Endothelial cell of umbilical vein (primary cell): ENCODE results near the gene CERS3. TPM values are rescaled to one million over a fixed set of nuclear protein-coding genes. Genes with fewer than 3 reads are reported as not detected.

Experiments
- BruUV-seq: library from RNA; stranded (reverse); fragments of 400-500 nt; replicated peaks from 2 replicates; lab custom pipeline; 2021; lab: Mats Ljungman, UMichigan
- CTCF ChIA-PET: fragments of 300-600, 350-600 bp; sonication (Branson Sonifier 250); formaldehyde crosslinking; loops from one replicate; lab custom pipeline; 2021; ENCODE audit warnings: antibody characterized with exemption, inconsistent platforms; lab: Charles Lee
- POLR2A ChIA-PET: fragments of 300-600, 350-600 bp; sonication (Branson Sonifier 250); formaldehyde crosslinking; loops from one replicate; lab custom pipeline; 2021; ENCODE audit warnings: antibody characterized with exemption, inconsistent platforms; lab: Charles Lee
- DNase-seq: peaks from one replicate; pipeline ENCODE4 v3.0.0-alpha.2; 2011; ENCODE audit warnings: low read depth, low spot score
- FAIRE-seq: peaks from 2 replicates; lab custom pipeline; 2011; peaks lifted over from hg19 to GRCh38; lab: Jason Lieb, UNC
- H2AFZ ChIP-seq: 2 replicates; pipeline ENCODE4 v1.6.0; 2012; ENCODE audit warnings: low read depth, low read length, control low read depth, inconsistent platforms
- H3K27ac ChIP-seq: 2 replicates; pipeline ENCODE4 v1.5.1; 2011; ENCODE audit warnings: low read depth, mild to moderate bottlenecking, control low read depth, low read length, moderate library complexity; ENCODE audit not compliant: insufficient read depth
- H3K27me3 ChIP-seq, 2 experiments: 2 replicates each; pipeline versions ENCODE4 v1.6.0 to v1.6.1; 2011; ENCODE audit warnings: low read length in 2 of 2, mixed read lengths in 1 of 2; ENCODE audit not compliant: control insufficient read depth in 2 of 2, insufficient read depth in 2 of 2
- H3K36me3 ChIP-seq, 2 experiments: 2 replicates in 1 of 2; 3 replicates in 1 of 2; pipeline ENCODE4 v1.5.1; 2011; ENCODE audit warnings: low read length in 2 of 2, mild to moderate bottlenecking in 1 of 2, moderate library complexity in 1 of 2; ENCODE audit not compliant: control insufficient read depth in 2 of 2, insufficient read depth in 2 of 2; ENCODE audit errors: extremely low read depth in 1 of 2
- H3K4me1 ChIP-seq: 3 replicates; pipeline ENCODE4 v1.5.1; 2011; ENCODE audit warnings: mild to moderate bottlenecking, low read length; ENCODE audit not compliant: control insufficient read depth, insufficient read depth; ENCODE audit errors: extremely low read depth
- H3K4me2 ChIP-seq: 2 replicates; pipeline ENCODE4 v1.6.1; 2011; ENCODE audit warnings: low read length, control low read depth, mixed read lengths; ENCODE audit not compliant: insufficient read depth
- H3K4me3 ChIP-seq, 3 experiments: fragments of 200-600 bp in 1 of 3; sonication (generic), shearing (Covaris generic) in 1 of 3; replicated peaks in 1 of 3; 2 replicates each; pipeline ENCODE4 v1.5.1; 2011 to 2016; ENCODE audit warnings: control low read depth in 3 of 3, low read length in 3 of 3, mild to moderate bottlenecking in 2 of 3, inconsistent platforms in 1 of 3, low read depth in 1 of 3, moderate library complexity in 1 of 3; ENCODE audit not compliant: insufficient read depth in 1 of 3
- H3K79me2 ChIP-seq: 2 replicates; pipeline ENCODE4 v1.6.0; 2012; ENCODE audit warnings: low read length, inconsistent platforms; ENCODE audit not compliant: control insufficient read depth, insufficient read depth
- H3K9ac ChIP-seq: replicated peaks from 2 replicates; pipeline ENCODE3; 2011; ENCODE audit warnings: low read length, control low read depth; ENCODE audit not compliant: insufficient read depth; ENCODE audit errors: extremely low read depth
- H3K9me1 ChIP-seq: replicated peaks from 3 replicates; pipeline ENCODE4 v1.6.0; 2011; ENCODE audit warnings: mild to moderate bottlenecking, low read length; ENCODE audit not compliant: control insufficient read depth, insufficient read depth; ENCODE audit errors: extremely low read depth
- H3K9me3 ChIP-seq: replicated peaks from 2 replicates; pipeline ENCODE4 v1.5.1; 2012; ENCODE audit warnings: low read length, inconsistent platforms; ENCODE audit not compliant: control insufficient read depth, insufficient read depth
- H4K20me1 ChIP-seq: replicated peaks from 2 replicates; pipeline ENCODE3; 2011; ENCODE audit warnings: mild to moderate bottlenecking, low read length; ENCODE audit not compliant: control insufficient read depth, insufficient read depth; ENCODE audit errors: extremely low read depth
- EZH2 ChIP-seq: IDR thresholded peaks from 2 replicates; pipeline ENCODE4 v1.6.1; 2012; ENCODE audit warnings: borderline replicate concordance, low read depth, mild to moderate bottlenecking, moderate library complexity, low read length, inconsistent platforms; ENCODE audit not compliant: severe bottlenecking
- FOS ChIP-seq: IDR thresholded peaks from 2 replicates; pipeline ENCODE4 v1.6.1; 2011; ENCODE audit warnings: mild to moderate bottlenecking, low read length, moderate library complexity, borderline replicate concordance; ENCODE audit not compliant: insufficient read depth
- GATA2 ChIP-seq: IDR thresholded peaks from 2 replicates; pipeline ENCODE4 v1.7.0; 2011; ENCODE audit warnings: low read depth, mild to moderate bottlenecking, moderate library complexity, mixed read lengths, low read length; ENCODE audit not compliant: insufficient read length, insufficient read depth
- JUN ChIP-seq: IDR thresholded peaks from 2 replicates; pipeline ENCODE4 v1.6.1; 2011; ENCODE audit warnings: borderline replicate concordance, low read depth; ENCODE audit not compliant: insufficient read length, insufficient read depth
- MYC ChIP-seq: IDR thresholded peaks from one replicate; pipeline ENCODE4 v1.6.1; 2011; ENCODE audit warnings: mild to moderate bottlenecking, low read depth, low read length
- POLR2A ChIP-seq: IDR thresholded peaks from 2 replicates; pipeline ENCODE4 v1.6.1; 2012; ENCODE audit warnings: low read depth, mild to moderate bottlenecking, control low read depth, low read length
- POLR2AphosphoS5 ChIP-seq: IDR thresholded peaks from 2 replicates; pipeline ENCODE4 v1.6.1; 2012; ENCODE audit warnings: low read depth, mild to moderate bottlenecking, control low read depth, low read length, moderate library complexity; ENCODE audit not compliant: insufficient read depth
- dilution Hi-C: fragments of 300-500 bp; cut with MboI; formaldehyde crosslinking; loops from one replicate; pipeline ENCODE4 v1.15.0; 2019; ENCODE audit warnings: low sequenced_read_pairs; ENCODE audit not compliant: extremely low pct_ligation_motif_present
- intact Hi-C: fragments of 100-400 bp; cut with micrococcal nuclease; formaldehyde crosslinking; loops from one replicate; pipeline ENCODE4 v1.10.0; 2022
- polyA plus RNA-seq, 4 experiments: library from polyadenylated mRNA; depleted of rRNA in 3 of 4; stranded (reverse) in 3 of 4; unstranded in 1 of 4; fragments of >200 nt; gene quantifications; 2 replicates each; pipeline versions ENCODE4 v1.2.1 to v1.2.3, GENCODE V29; 2011 to 2012; ENCODE audit warnings: missing spikeins in 1 of 4
- total RNA-seq: library from RNA; stranded (reverse); gene quantifications from 2 replicates; pipeline ENCODE4 v1.2.3, GENCODE V29; 2021
- TF ChIP-seq, protein P1 (sequence below), 2 donors: IDR thresholded peaks; 1 replicate in 1 of 2; 2 replicates in 1 of 2; pipeline ENCODE4 v1.5.1; 2011; ENCODE audit warnings: low read length in 2 of 2, mild to moderate bottlenecking in 2 of 2, moderate library complexity in 2 of 2, control low read depth in 1 of 2, inconsistent platforms in 1 of 2, low read depth in 1 of 2; ENCODE audit not compliant: insufficient read depth in 1 of 2; ENCODE audit errors: extremely low read depth in 1 of 2
- TF ChIP-seq, protein P2 (sequence below): IDR thresholded peaks from 2 replicates; pipeline ENCODE4 v1.6.1; 2011; ENCODE audit not compliant: insufficient read depth, insufficient read length

The CERS3 gene
- total and polyA plus RNA-seq, 2 donors (not counting 3 experiments of a cell fraction or from before 2014, with no cell fraction given): not detected

DNA sequence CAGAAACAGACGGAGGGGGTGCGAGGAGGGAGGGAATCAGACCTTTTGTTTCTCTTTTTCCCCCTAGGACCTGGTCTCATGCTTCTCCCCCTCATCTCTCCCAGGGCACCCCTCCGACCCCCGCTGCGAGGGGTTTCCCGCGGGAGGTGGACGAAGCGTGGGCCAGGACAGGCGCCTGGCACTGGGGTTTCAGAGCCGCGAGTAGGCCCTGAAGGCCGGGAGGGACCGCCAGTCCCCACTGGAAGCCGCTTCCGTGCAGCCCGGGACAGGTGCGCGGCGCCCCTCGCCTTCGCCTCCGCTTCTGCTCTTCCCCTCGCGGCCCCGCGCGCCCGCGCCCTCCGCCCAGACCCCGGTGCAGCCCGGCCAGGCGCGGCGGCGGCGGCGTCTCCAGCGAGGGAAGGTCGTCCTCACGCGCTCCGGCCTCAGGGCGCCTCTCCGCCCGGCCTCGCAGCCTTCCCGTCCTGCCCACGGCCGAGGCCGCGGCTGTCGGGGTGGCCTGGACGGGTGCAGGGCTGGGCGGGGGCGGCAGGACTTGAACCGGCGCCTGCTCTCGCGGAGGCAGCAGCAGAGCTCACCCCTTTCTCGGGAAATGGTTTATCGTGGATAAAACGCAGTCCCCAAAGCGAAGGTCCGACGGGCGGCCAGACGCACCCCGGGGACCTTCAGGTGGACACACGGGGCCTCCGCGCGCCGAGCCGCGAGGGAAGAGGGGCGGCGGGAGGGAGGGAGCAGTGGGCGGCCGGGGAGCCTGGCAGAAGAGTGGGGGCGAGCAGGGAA is 155.4 kb downstream of the CERS3 start:
- no peak overlapping the region for H3K4me3 ChIP-seq
- dilution Hi-C loops (no loop called here), intact Hi-C loops (no loop called here)
- DNase-seq (no peak), FAIRE-seq (no peak)
- no peak overlapping the region for H3K27ac ChIP-seq
- no TSS peak for BruUV-seq
- H3K27me3 ChIP-seq: peaks cover 0 to 2% of the 10 kb centered on the region in 2 experiments
- no peaks in the 10 kb centered on the region for H3K36me3 ChIP-seq
- no peak for TF ChIP-seq EZH2
- TF ChIP-seq JUN: no peak
- ChIA-PET CTCF (no interaction called here), POLR2A (no interaction called here)
- no peak overlapping the region for H3K9ac ChIP-seq
- H3K9me1 ChIP-seq: no peaks in the 10 kb centered on the region
- no peaks in the 10 kb centered on the region for H3K4me1 ChIP-seq
- H3K4me2 ChIP-seq: no peak overlapping the region
- no peak overlapping the region for H2AFZ ChIP-seq
- H4K20me1 ChIP-seq: no peaks in the 10 kb centered on the region
- no peaks in the 10 kb centered on the region for H3K9me3 ChIP-seq
- H3K79me2 ChIP-seq: no peaks in the 10 kb centered on the region

DNA sequence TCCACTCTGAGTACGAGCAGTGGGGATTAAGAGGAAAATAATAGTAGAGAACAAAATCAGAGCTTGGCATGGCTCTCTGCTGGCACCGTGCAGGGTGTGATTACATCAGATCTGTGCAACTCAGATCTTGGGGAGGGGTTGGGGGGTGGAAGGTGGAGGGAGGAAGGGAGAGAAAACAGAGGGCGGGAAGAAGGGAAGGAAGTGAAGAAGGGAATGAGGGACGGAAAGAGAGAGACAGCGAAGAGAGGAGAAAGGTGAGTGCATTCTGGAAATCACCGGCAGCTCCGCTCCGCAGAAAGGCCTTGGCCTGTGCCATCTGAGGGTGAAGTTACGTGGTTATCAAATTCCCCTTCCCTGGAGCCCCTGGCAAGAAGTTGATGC is 156.0 kb downstream of the CERS3 start:
- ChIA-PET CTCF (no interaction called here), POLR2A (no interaction called here)
- FAIRE-seq (no peak), DNase-seq (no peak)
- H4K20me1 ChIP-seq: no peaks in the 10 kb centered on the region
- no peak overlapping the region for H3K4me2 ChIP-seq
- intact Hi-C loops: no loop called here
- no peaks in the 10 kb centered on the region for H3K9me3 ChIP-seq
- no peak overlapping the region for H2AFZ ChIP-seq
- dilution Hi-C loops: no loop called here
- TF ChIP-seq EZH2 (no peak), POLR2A (no peak), MYC (no peak), GATA2 (no peak), JUN (no peak), FOS (no peak), POLR2AphosphoS5 (no peak)
- TF ChIP-seq, protein P1, sequence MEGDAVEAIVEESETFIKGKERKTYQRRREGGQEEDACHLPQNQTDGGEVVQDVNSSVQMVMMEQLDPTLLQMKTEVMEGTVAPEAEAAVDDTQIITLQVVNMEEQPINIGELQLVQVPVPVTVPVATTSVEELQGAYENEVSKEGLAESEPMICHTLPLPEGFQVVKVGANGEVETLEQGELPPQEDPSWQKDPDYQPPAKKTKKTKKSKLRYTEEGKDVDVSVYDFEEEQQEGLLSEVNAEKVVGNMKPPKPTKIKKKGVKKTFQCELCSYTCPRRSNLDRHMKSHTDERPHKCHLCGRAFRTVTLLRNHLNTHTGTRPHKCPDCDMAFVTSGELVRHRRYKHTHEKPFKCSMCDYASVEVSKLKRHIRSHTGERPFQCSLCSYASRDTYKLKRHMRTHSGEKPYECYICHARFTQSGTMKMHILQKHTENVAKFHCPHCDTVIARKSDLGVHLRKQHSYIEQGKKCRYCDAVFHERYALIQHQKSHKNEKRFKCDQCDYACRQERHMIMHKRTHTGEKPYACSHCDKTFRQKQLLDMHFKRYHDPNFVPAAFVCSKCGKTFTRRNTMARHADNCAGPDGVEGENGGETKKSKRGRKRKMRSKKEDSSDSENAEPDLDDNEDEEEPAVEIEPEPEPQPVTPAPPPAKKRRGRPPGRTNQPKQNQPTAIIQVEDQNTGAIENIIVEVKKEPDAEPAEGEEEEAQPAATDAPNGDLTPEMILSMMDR (IDR thresholded peaks at IDR 0.05; ENCODE audit: extremely low read depth in 1 of 2, insufficient read depth in 1 of 2, low read depth in 1 of 2, low read length in 2 of 2): no peak
- TF ChIP-seq, protein P2, sequence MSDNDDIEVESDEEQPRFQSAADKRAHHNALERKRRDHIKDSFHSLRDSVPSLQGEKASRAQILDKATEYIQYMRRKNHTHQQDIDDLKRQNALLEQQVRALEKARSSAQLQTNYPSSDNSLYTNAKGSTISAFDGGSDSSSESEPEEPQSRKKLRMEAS: no peak
- H3K9me1 ChIP-seq: no peaks in the 10 kb centered on the region
- no peaks in the 10 kb centered on the region for H3K36me3 ChIP-seq
- H3K27me3 ChIP-seq: peaks cover 0 to 2% of the 10 kb centered on the region in 2 experiments
- H3K9ac ChIP-seq: no peak overlapping the region
- no peaks in the 10 kb centered on the region for H3K79me2 ChIP-seq
- no peaks in the 10 kb centered on the region for H3K4me1 ChIP-seq
- no TSS peak for BruUV-seq
- no peak overlapping the region for H3K4me3 ChIP-seq
- no peak overlapping the region for H3K27ac ChIP-seq
